IPS-NIHi7 (cell line): ENCODE results near the gene NECTIN4.
"Not testable (repeated sequence)": the region's sequence is repeated elsewhere in the genome, so short reads cannot be mapped to it uniquely, and the experiment has no call there.

Experiments used
- DNase-seq: peaks from one replicate; pipeline ENCODE4 v3.0.0; 2012; ENCODE audit warnings: mixed read lengths; ENCODE audit errors: extremely low spot score

Gene NECTIN4

GRCh38 chr1:161089251-161089924 lies at the start of gene NECTIN4:
Gene NECTIN4 (minus strand): TSS chr1:161089558. CDS start chr1:161089296, 262 bp downstream.
- DNase-seq, result peak; percentile 36

DNA sequence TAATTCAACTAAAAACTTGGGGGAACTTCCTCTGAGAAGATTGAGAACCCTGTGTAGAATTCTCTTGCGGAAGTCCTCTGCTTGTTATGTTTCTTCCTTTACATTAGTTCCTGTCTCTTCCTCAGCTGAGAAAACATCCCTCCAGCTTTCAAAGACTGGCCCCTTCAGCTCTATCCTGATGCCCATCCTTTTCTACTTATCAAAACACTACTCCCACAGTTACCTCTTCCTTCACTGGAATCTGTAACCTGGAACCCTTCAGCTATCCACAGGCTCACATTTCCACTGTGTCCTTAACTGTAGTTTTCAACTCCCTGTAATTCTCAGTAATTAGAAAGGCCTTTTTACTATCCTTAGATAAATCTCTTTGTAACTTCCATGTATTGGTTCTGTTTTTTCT lies 49.1 kb upstream of the NECTIN4 start:
- no peak for DNase-seq

GRCh38 chr1:161137881-161138280 lies 48.5 kb upstream of the NECTIN4 start:
- no peak for DNase-seq

- DNase-seq, result no peak
These were observed 43.9 kb upstream of the NECTIN4 start for GRCh38 chr1:161133220-161133740.

DNA sequence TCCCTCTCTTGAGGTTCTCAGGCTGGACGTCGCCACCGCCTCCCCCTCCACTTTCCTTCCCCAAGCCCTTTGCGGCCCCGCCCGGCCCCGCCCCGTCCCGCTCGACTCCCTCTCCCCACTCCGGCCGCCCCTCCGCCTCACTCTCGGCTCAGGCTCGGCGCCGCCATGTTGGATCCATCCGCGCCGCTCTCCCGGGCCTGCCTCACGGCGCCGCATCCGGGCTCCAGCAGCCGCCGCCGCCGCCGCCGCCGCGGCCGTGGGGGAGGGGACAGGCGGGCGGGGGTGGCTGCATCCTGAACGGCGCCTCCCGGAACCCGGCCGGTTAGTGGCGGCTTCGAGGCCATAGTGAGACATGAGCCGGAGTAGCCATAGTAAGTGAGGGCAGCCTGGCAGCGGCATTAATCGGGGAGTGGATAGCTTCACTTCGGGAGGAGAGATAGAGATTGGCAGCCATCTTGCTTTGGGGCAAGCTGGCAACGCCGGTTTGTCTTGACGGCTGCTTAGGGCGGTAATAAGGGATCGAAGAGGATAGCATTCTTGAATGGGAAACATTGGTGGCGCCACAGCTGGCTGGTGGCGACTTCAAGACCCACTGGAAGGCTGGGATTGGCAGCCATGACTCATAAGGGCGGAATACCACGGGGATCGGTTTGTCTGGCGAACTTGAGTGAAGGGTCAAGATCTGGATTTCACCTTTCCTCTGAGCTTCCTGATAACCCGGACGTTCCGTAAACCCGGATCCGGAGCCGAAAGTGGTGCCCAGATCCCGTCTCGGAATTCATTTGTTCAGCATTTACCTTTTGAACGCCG lies 43.3 kb upstream of the NECTIN4 start, which contains the start of gene DEDD:
Gene DEDD, minus strand, starts transcription at position 258 of the 810 bp plus-strand sequence. CDS start 8,205 bp downstream, outside the sequence.
- peak; percentile 89 for DNase-seq

- no peak for DNase-seq
These were observed 42.4 kb upstream of the NECTIN4 start for GRCh38 chr1:161131523-161132409.

DNA sequence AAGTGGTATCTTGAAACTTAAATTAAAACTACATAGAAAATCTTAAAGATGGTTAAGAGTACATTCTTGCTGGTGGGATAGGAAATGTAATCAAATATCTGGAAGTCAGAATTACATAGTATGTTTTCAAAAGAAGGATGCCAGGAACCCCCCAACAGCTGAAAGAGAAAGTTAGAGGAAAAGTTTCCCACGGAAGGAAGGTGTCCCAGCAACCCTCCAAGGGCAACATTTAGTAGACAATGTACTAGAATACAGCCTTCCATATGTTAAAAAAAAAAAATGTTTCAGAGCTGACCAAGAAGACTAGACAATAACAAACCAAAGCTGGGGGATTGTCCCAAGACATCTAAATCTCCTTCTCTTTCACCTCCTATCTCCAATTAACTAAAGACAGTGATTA lies 40.9 kb upstream of the NECTIN4 start:
- DNase-seq, result no peak

DNA sequence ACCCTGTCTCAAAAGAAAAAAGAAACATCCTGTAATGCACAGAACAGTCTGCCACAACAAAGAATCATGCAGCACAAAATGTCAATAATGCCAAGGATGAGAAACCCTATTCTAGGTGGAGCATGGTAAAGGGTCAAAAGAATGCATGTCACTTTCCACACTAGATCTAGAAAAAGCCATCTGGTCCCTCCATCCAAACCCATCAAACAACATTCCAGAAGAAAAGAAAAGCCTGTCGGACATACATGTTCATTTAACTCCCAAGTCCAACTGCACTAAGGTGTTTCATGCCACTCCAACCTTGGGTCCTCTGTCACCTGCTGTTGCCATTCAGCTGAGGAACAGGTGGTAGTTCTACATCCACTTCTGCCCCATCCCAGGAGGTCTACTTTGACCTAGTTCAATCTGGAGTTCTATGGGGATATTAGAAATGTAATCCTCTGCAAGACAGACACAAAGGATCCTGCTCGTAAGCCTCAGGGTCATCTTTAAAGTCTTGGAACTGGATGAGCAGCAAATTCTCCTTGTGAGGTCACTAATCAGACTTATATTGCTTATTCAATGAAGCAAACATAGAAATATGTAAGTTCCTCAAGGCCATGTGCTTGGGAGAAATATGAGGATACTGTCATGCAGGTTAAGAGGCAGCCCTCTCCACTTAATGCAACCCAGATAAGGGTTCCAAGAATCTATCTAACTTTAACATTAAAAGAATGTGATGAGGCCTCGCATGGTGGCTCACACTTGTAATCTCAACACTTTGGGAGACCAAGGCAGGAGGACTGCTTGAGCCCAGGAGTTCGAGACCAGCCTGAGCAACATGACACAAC lies 39.4 kb upstream of the NECTIN4 start:
- no peak for DNase-seq

GRCh38 chr1:161127649-161128048 lies 38.3 kb upstream of the NECTIN4 start:
- no peak for DNase-seq

- DNase-seq, result no peak
These were observed 33.6 kb upstream of the NECTIN4 start for GRCh38 chr1:161122967-161123366.

- DNase-seq, result no peak
These were observed 32.5 kb upstream of the NECTIN4 start for GRCh38 chr1:161121834-161122233.

- no peak for DNase-seq
These were observed 31.8 kb upstream of the NECTIN4 start for GRCh38 chr1:161121042-161121650.

DNA sequence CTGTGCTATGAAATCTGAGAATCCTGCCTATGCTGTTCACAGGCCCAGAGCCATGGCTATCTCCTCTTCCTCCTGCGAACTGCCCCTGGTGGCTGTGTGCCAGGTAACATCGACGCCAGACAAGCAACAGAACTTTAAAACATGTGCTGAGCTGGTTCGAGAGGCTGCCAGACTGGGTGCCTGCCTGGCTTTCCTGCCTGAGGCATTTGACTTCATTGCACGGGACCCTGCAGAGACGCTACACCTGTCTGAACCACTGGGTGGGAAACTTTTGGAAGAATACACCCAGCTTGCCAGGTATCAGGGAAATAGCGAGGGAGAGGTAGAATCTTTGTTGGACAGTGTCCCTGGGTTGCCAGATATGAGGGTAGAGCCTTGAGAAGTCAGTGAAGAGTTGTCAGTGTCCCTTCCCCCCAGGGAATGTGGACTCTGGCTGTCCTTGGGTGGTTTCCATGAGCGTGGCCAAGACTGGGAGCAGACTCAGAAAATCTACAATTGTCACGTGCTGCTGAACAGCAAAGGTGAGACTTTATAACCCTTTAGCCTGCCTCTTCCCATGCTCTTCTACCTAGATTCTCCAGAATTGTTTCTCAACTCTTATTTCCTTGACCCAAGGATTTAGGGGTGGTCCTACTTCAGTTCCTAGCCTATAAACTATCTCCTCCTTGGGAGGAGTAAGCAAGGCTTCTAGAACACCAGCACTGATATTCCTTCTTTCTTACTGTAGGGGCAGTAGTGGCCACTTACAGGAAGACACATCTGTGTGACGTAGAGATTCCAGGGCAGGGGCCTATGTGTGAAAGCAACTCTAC lies 29.9 kb upstream of the NECTIN4 start:
- DNase-seq, result peak; percentile 72

DNA sequence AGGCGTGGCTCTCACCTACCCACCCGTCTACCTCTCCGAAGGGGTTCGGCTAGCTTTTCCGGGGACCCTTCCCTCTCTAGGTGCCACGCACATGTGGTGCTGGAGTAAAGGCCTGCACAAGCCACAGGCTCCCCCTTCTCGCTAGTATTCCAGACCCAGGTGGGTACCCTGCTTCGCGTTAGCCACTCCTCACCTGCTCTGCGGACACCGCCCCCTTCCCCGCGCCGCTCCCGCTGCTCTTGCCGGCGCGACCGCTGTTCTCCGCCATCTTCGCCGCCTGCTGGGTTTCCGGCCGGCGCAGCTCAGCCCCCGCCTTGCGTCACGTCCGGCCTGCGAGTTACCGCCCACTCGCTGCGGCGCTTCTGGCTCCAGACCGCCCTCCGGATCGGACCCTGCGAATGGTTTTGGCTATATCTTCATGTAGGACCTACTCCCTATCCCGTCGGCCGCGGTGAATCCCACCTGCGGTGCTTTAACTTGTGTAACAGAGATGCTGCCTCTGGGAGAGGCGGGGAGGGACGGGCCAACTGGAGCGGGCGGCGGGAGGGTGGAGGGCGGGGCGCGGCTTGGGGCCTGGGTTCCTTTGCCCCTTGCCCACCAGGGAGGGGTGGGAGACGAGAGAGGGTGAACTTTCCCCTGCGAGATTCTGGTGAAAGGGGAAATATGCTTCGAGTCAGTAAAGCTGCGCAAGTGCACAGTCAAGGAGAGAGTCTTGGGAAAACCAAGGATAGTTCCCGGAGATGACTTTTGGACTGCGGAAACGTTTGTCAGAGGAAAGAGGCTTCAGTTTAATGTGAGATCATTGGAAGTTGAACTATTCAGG lies 28.6 kb upstream of the NECTIN4 start, which contains the start of the genes NIT1 and PFDN2:
Gene NIT1, plus strand, starts transcription at position 347 of the 823 bp plus-strand sequence. Its CDS starts 72 bp downstream, at position 419.
Gene PFDN2, minus strand, starts transcription at position 279 of the 823 bp plus-strand sequence. Its CDS starts 11 bp downstream, at position 268.
- DNase-seq, result peak; percentile 92

GRCh38 chr1:161115961-161116360 lies 26.6 kb upstream of the NECTIN4 start:
- not testable (repeated sequence) for DNase-seq

DNA sequence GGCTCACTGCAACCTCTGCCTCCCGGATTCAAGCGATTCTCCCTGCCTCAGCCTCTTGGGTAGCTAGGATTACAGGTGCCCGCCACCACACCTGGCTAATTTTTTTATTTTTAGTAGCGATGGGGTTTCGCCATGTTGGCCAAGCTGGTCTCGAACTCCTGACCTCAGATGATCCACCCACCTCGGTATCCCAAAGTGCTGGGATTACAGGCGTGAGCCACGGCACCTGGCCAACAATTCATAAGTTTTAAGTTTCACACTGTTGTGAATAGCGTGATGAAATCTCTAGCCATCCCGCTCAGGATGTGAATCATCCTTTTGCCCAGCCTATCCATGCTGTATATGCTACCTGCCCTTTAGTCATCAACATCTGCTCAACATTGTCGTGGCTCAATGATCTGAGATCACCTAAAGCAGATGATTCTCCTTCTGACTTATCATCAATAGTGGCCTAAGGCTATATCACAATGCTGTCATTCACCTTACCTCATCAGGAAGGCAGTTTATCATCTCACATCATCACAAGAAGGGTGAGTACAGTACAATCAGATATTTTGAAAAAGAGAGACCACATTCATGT lies 25.9 kb upstream of the NECTIN4 start:
- no peak for DNase-seq

GRCh38 chr1:161114556-161114955 lies 25.2 kb upstream of the NECTIN4 start:
- DNase-seq, result no peak

GRCh38 chr1:161113915-161114314 lies 24.6 kb upstream of the NECTIN4 start:
- DNase-seq, result no peak
